ENCODE results near the gene NDUFV3.

The NDUFV3 gene

DNA sequence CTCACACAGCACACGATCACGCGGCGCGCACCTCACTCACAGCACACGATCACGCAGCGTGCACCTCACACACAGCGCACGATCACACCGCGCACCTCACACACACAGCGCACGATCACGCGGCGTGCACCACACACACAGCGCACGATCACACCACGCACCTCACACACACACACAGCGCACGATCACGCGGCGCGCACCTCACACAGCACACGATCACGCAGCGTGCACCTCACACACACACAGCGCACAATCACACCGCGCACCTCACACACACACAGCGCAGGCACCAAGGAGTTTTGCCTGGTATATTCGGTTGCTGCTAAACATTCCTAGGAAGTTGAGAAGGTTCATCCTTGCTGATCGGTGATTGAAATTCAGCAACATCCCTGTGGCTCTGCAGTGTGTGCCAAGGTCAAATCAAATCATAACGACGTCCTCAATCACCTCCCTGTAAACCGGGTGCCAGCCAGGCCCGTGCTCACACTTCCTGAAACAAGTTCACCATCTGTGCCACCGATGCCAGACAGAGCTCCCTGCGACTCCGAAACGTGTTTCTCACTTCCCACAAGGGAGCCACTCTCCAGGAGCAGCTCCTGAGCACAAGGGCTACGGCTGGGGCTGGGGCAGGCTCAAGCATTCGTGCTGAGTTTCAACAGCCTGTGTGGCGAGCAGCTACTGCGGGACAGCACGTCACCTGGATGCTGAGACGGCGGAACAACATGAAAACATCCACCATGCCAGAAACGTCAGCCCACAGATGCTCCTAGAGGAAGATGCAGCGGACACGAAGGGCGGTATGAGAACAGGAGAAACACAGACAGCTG, 44.0 kb upstream of the NDUFV3 start:
- no peak overlapping the region for H3K4me3 ChIP-seq (ENCODE audit: low read depth, low read length)
- no peak for TF ChIP-seq CTCF (IDR thresholded peaks at IDR 0.05; ENCODE audit: insufficient read depth, low read depth, low read length, missing control alignments)
- DNase-seq (ENCODE audit: low read depth) = no peak

DNA sequence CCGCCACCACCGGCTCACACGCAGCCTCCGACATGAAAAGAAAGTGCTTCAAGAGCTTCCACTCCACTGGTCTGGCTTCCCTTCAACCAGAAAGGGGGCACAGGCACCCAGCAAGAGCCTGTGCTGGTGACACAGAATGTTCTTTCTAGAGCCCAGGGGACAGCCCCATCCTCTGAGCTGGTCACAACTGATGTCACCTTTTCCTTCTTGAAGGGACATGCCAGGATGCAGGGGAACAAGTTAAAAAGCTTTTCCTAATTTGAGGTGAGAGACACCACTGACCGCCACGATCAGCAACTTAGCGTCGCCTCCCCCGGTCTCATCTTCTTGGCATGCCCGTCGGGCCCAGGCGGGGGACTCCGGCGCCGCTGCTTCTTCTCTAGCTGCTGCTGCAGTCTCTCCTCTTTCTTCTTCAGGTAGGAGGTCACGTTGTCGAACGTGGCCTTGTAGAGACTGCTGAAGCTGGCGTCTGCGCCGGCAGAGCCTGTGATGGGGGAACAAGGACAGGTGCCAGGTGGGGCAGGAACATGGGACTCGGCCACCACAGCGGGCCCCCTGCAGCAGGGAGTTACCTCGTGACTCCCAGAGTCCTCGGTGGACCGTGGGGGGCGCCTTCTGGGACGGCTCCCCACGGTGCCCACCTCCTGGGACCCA, 43.2 kb upstream of the NDUFV3 start:
- H3K4me3 ChIP-seq (ENCODE audit: low read depth, low read length) = no peak overlapping the region
- TF ChIP-seq CTCF (IDR thresholded peaks at IDR 0.05; ENCODE audit: insufficient read depth, low read depth, low read length, missing control alignments) = no peak
- no peak for DNase-seq (ENCODE audit: low read depth)

DNA sequence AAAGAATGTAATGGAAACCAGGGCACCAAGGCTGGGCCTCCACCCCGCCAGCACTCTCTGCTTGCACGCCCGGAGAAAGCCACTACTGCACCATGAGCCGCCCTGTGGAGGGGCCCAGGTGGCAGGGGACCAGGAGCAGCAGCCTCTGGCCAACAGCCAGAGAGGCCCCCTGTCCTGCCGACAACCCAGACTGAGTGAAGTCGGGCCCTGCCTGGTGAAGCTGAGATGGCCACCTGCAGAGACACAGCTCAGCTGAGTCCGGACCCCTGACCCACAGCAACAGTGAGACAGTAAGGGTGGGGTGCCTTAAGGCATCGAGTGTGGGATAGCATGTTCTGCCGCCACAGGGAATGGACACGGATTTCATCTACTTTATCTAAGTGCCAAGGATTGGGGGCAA, 42.6 kb upstream of the NDUFV3 start:
- no peak for DNase-seq (ENCODE audit: low read depth)
- no peak for TF ChIP-seq CTCF (IDR thresholded peaks at IDR 0.05; ENCODE audit: insufficient read depth, low read depth, low read length, missing control alignments)
- no peak overlapping the region for H3K4me3 ChIP-seq (ENCODE audit: low read depth, low read length)

DNA sequence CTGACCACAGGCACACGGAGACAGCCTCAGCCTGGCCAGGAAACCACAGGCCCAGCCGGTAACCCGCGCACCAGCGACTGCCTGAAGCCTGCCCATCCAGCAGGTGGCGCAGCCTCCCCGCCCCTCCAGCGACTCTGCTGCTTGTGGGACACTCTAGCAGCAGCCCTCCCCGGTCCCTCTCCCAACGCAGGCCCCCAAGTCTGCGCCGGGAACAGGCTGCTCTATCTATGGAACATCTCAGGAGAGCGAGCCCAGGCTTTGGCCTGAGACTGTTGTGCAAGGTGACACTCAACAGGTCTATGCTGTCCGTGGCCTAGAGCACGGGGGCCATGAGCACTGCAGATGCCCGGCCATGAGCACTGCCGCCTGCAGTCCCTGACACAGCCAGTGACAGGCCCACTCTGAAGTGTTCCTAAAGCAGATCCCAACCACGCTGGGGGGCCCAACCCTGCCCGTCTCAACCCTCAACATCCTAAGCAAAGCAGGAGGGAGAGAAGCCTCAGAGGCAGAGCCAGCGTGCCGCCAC, 42.2 kb upstream of the NDUFV3 start:
- H3K4me3 ChIP-seq (ENCODE audit: low read depth, low read length) = no peak overlapping the region
- peak; percentile 41 for DNase-seq (ENCODE audit: low read depth)
- peak; percentile 52 for TF ChIP-seq CTCF (IDR thresholded peaks at IDR 0.05; ENCODE audit: insufficient read depth, low read depth, low read length, missing control alignments)

DNA sequence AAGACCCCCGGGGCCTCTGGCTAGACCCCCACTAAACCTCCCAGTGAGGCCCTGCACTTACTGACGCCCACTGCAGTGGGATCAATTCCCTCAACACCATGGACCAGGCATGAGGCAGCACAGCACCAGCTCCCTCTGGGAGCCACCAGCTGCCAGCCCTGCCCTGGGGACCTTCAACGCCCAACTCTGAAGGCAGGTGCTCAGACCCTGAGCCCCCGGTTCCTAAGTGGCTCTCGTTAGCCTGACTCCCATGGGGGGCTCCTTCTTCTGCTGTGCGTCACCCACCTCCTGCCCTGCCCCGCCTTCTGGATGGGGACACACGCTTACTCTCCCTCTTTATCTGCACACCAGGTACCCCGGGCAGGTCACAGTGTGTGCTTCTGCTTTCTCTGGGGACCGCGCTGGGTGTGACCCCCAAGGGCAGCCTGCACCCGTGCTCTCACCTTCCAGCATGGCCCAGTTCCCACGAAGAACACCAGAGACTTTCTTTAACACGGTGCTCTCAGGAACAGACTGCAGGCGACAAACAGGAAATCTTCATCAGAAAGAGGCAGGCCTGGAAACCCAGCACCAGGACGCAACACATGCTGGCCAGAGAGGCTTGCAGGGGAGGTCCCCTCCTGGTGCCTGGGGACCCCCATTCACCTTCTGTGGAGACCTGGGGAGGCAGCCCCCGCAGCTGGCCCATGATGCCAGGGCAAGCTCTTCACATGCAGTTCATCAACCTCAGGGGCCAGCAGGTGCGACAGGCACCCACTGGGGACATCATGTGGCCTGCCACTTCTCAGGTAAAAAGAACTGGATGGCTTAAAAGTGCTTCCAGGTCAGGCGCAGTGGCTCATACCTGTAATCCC, 41.1 kb upstream of the NDUFV3 start:
- H3K4me3 ChIP-seq (ENCODE audit: low read depth, low read length) = no peak overlapping the region
- no peak for DNase-seq (ENCODE audit: low read depth)
- TF ChIP-seq CTCF (IDR thresholded peaks at IDR 0.05; ENCODE audit: insufficient read depth, low read depth, low read length, missing control alignments) = no peak

GRCh38 chr21:42852925-42853570, 40.1 kb upstream of the NDUFV3 start:
- H3K4me3 ChIP-seq (ENCODE audit: low read depth, low read length) = no peak overlapping the region
- DNase-seq (ENCODE audit: low read depth) = no peak
- TF ChIP-seq CTCF (IDR thresholded peaks at IDR 0.05; ENCODE audit: insufficient read depth, low read depth, low read length, missing control alignments) = no peak
